HG02588 (cell line): Measurements from ENCODE around the gene EMILIN3.

Source experiments
- ATAC-seq: cut with Tn5 transposase; IDR thresholded peaks from one replicate; pipeline ENCODE4 v1.9.1; 2021; ENCODE audit warnings: mild to moderate bottlenecking, moderate library complexity; ENCODE audit not compliant: unreplicated experiment

The EMILIN3 gene

GRCh38 chr20:41365777-41366545 is 657 bp downstream of the EMILIN3 start:
- ATAC-seq, result no peak

DNA sequence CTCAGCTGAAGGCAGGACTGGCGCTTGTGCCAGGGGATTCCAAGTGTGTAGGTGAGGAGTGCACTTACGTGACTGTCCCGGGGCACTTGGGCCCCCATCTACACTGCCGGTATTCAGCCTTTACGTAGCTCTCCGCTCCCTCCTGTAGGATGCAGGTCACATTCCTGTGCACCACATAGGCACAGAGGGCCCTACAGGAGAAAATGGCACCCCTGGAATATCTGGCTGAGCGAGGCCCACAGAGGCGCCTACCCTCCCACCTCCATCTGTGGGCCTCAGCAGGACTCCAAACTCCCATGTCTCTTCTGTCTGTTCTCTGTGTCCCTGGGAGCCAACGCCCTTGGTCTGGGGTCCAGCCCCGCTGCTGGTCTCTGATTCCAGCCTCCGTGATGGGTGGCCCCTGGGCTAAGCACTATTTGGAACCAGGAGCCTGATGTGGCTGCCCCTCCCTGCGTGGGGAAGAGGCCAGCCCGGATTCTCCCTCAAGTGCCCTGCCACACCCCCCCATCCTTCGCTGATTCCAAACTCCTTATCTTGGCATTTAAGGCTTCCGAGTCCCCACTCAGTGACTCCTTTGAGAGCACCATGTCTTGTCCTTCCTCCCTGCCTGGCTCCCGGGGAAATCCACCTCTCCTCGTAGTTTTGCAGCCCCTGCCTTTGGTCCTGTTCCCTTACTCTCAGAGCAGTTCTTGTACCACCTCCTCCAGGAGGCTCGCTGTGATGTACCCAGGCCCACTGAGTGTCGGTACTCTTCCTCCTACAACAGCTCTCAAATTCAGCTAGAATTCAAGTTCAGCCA is 1.5 kb downstream of the EMILIN3 start:
- no peak for ATAC-seq

DNA sequence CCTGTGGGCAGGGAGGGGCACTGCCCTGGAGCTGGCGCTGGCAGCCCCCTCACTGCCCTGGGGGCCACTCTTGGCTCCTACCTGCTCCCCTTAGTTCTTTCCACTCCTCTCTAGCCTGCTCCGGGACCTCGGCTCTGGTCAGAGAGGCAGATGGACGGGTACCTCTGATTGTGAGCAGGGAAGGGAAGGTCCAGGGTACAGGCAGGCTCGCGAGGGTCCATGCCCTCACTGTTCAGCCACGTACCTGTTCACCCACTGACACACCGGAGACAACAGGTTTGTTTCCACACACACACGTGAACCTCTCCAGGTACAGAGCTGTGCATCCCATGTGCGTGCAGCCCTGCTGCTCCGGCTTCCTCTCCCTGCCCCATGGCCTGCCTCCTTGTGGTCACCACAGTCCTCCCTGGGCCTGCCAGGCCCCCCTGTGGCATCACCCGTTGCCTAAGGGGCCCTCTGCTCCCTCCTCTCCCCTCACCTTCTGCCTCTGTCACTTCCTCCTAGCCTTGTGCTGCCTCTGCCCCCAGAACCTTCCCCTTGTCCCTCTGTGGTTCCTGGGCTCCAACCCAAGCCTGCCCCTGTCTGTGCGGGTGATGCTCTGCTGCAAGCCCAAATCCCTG is 2.3 kb downstream of the EMILIN3 start:
- ATAC-seq, result no peak

GRCh38 chr20:41363601-41364000 is 3.0 kb downstream of the EMILIN3 start:
- no peak for ATAC-seq

GRCh38 chr20:41362748-41363140 is 3.9 kb downstream of the EMILIN3 start:
- ATAC-seq, result no peak

DNA sequence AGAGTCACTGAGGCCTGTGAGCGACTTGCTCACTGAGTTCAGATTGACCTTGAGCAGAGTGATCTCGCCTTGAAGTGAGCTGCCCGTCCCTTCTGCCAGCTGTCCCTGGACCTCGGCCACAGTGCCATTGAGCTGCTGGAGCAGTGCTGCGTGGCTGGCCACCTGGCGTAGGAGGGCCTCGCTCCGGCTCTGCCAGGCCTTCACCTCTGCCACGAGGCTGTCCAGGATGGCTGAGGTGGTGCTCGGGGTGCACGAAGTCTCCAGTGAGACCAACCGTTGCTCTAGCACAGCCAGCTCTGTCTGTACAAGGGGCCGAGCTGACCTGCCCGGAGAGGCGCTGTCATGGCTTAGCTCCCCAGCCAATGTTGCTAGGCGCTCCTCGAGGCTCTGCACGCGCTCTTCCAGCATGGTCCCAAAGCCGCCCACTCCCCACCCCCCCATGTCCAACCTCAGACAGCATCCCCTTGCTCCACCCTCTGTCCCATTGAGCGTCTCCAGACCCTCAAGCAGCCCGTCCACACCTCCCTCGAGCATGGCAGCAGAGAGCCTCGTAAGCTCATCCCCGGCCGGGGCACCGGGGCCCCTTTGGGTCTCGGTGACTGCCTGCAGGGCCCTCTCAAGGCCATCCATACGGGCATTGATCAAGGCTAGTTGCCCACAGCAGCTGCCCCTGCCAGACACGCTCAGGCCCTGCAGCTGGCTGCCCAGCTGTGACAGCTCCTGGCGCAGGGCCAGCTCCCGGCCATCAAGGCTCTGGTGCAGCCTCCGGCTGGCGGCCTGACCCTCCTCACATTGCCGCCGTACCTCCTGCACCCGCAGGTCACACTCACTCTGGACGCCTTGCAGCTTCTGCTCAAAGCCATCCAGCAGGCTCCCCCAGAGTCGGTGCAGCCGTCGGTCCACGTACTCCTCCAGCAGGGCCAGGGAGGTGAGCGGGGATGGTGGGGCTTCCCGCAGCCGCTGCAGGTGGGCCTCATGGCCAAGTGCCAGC is 4.6 kb downstream of the EMILIN3 start:
- ATAC-seq, result no peak

DNA sequence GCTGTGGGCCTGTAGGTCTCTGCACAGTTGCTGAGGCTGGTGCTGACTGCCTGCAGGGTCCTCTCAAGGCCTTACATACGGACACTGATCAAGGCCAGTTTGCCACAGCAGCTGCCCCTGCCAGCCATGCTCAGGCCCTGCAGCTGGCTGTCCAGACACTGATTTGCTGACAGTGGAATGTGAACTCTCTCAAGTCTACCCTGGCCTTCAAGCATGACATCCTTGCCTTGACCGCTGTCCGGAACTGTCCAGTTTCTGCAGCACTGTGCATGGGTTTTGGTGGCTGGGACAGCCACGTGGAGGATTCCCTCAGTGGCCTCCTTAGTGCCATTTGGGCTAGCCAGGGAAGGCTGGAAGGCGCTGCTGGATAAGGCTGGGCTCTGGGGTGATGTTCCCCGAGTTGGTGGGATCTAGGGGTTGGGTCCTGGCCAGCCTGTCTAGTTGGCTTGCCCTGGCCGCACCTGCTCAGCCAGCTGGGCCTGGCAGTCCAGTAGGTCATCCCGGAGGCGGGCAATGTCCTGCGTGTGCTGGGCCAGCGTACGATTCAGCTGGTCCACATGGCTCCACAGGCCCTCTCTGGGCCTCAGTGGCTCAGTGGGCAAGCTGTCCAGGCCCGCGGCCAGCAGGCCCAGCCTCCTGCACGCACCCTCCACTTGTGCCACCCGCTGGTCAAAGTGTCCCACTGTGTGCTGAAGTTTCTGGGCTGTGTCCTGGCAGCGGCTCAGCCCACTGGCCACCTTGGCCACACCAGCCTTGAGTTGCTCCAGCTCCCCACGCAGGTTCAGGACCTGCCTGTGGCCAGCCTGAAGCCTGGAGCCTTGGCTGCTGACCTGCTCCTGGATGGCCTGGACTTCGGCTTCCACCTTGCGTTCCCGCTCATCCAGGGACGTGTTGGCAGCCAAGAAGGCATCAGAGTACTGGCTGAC is 5.5 kb downstream of the EMILIN3 start:
- no peak for ATAC-seq

GRCh38 chr20:41359541-41360011 is 7.0 kb downstream of the EMILIN3 start:
- no peak for ATAC-seq

DNA sequence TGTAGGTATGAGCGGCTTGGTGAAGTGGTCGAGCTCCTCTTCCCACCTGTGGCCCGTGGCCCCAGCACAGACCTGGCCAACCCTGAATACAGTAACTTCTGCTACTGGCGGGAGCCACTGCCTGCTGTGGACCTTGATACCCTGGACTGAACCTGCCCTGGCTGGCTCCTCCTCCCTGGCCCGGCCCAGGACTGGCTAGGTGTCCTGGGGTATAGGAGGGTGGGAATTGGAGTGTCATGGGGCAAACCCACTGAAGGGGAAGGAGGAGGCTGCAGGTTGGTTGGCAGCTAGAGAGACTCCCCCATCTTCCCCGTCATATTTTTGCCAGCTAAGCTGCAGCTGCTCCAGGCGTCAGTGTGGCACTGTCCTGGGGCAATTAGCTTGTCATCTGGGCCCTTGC is 7.9 kb downstream of the EMILIN3 start:
- no peak for ATAC-seq

DNA sequence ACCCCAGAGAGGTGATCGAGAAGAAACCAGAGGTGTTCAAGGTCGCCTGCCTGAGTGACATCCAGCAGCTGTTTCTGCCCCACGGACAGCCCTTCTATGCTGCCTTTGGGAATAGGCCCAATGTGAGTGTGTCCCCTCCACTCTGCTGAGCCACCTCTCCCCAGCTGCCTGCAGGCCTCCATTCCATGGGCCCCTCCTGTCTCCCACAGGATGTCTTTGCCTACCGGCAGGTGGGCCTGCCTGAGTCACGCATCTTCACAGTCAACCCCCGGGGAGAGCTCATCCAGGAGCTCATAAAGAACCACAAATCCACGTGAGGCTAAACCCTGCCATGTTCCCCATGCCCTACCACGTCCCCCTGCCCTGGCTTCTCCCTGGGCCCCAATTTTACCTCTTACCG is 8.4 kb downstream of the EMILIN3 start:
- ATAC-seq, result no peak

DNA sequence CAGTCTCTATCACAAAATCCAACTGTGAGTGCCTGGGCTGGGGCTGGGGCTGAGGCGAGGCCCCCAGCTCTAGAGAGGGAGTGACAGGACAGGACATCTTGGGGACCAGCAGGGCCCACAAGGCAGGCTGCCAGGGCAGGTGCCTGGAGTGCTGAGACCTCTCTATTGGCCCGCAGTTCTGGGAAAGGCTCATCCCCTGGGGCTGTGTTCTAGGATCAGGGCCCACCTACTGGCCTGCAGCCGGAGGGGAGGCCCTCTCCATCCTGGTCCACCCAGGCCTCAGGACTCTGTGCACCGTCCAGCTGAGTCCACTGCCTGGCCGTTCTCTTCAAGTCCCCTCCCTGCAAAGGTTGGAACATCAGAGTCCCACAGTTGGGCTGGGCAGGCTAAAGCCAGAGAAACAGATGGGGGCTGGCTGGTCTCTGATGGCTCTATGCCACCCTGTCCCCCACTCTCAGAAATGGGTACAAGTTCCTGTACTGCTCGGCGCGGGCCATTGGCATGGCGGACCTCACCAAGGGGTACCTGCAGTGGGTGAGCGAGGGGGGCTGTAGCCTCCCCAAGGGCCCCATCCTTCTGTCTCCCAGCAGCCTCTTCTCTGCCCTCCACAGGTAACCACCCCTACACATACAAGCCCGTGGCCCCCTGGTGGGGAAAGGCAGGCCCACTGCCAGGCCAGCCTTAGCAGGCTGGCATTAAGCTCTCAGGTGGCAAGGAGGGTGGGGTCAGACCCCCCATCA is 9.0 kb downstream of the EMILIN3 start:
- no peak for ATAC-seq

DNA sequence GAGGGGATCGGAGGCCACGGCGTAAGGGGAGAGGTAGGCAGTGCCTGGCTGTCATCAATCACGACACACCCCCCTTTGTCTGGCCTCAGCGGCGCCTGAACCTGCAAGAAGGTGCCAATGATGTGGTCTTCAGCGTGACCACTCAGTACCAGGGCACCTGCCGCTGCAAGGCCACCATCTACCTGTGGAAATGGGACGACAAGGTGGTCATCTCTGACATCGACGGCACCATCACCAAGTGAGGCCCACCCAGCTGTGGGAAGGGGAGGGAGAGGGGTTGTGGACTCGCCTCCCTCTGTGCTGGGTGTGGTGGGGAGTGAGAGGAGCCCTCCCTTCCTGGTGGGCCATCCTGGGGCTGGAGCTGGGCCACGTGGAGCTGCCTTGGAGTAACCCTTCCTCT is 9.7 kb downstream of the EMILIN3 start:
- no peak for ATAC-seq

DNA sequence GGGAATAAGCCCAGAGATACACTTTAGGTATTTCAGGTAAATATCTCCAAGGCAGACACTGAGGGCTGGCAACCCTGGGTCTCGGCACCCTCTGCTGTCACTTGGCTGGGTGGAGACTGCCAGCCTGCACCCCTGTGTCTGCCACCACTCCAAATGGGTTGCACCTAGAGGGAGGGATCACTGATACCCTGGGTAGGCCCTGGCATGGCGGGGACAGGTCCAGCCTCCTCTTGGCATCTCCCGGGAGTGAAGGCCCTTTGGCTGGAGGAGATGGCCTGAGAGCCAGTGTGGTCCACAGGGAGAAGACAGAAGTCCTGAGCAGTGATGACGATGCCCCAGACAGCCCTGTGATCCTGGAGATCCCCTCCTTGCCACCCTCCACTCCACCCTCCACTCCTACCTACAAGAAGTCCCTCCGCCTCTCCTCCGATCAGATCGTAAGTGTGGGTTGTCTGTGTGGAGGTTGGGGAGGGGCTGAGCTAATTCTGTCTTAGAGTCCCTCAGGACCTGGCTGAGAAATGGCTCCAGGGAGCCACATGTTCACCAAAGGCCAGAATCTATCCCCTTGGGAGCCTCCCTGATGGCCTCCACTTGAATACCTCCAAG is 10.9 kb downstream of the EMILIN3 start:
- no peak for ATAC-seq

- ATAC-seq, result no peak
Measured at GRCh38 chr20:41355192-41355591, 11.4 kb downstream of the EMILIN3 start.

- ATAC-seq, result no peak
Measured at GRCh38 chr20:41353530-41353929, 13.1 kb downstream of the EMILIN3 start.

DNA sequence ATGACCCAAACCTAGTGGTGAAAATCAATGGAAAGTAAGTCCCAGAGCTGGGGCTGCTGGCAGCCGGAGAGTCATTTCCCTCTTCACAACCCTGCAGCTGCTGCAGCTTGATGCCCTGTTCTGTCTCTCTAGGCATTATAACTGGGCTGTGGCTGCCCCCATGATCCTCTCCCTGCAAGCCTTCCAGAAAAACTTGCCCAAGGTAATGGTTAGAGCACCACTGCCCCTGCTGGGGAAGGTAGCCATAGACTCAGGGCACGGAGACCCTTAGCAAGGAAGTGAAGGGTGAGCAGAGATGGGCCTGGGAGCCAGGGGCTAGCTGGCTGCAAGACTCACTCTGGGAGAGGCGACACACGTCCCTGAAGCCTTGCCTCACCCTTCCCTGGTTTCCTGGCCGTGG is 14.0 kb downstream of the EMILIN3 start:
- no peak for ATAC-seq

- ATAC-seq, result no peak
Measured at GRCh38 chr20:41352106-41352505, 14.5 kb downstream of the EMILIN3 start.

DNA sequence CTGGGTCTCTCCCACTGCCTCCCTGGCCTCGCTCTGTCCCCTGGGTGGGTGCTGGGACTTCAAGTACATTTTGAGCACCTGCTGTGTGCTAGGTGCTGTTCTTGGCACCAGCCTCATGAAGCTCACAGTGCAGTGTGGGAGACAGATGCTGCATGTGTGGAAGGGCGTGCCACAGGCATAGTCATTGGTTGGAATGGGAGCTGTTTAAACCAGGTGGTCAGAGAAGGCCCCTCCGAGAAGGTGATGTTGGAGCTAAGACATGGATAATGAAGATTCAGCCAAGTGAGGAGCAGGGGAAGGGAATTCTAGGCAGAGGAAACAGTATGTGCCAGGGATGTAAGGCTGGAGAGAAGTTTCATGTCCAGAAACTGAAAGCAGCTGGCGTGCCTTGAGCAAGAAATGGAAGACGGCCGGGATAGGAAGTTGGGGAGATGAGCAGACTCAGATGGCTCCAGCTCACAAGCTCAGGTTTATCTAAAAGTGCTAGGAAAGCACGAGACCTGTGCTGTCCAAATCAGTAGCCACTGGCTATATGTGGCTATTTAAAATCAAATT is 16.1 kb downstream of the EMILIN3 start:
- ATAC-seq, result no peak
